Adrenal gland (tissue), 12 donors: ENCODE data around the gene SH2B2. TPM values are rescaled to one million over a fixed set of nuclear protein-coding genes. Genes with fewer than 3 reads are reported as not detected.

ENCODE experiments used
- DNase-seq, 7 donors: peaks; one replicate each; pipeline ENCODE4 v3.0.0-alpha.2; 2019 to 2020
- H3K27ac ChIP-seq, 5 donors: fragments of 200-600 bp; sonication (generic) in 4 of 5; 1 replicate in 3 of 5; 2 replicates in 2 of 5; pipeline versions ENCODE4 v1.5.1 to v1.8.0; 2016 to 2020; ENCODE audit warnings: mild to moderate bottlenecking in 1 of 5
- H3K27me3 ChIP-seq: fragments of 200-600 bp; 2 replicates; pipeline ENCODE4 v1.8.0; 2021
- H3K36me3 ChIP-seq, 2 donors: fragments of 200-600 bp; replicated peaks in 1 of 2; 1 replicate in 1 of 2; 2 replicates in 1 of 2; pipeline versions ENCODE4 v1.5.1 to v1.8.0; 2018 to 2022
- H3K4me1 ChIP-seq, 2 donors: fragments of 200-600 bp; replicated peaks in 1 of 2; 1 replicate in 1 of 2; 2 replicates in 1 of 2; pipeline versions ENCODE4 v1.5.1 to v1.8.0; 2018 to 2021
- H3K4me3 ChIP-seq, 4 donors: fragments of 200-600 bp; sonication (generic) in 3 of 4; one replicate each; pipeline ENCODE4 v1.5.1; 2016 to 2018
- H3K9me3 ChIP-seq, 3 donors: fragments of 200-600 bp; sonication (generic) in 1 of 3; replicated peaks in 1 of 3; 1 replicate in 2 of 3; 2 replicates in 1 of 3; pipeline versions ENCODE4 v1.5.1 to v1.8.0; 2016 to 2021
- POLR2A ChIP-seq, 2 donors: fragments of 450-650 bp; IDR thresholded peaks; one replicate each; pipeline ENCODE4 v1.6.1; 2017; ENCODE audit warnings: antibody characterized with exemption in 2 of 2, mild to moderate bottlenecking in 2 of 2, moderate library complexity in 1 of 2
- WGBS, 4 donors: extraction: QIAGEN DNeasy Blood & Tissue Kit in 2 of 4; methylation state at CpG; one replicate each; pipeline versions ENCODE4 v1.1.5 to v1.1.7; 2013 to 2017; 5-methylcytosine and 5-hydroxymethylcytosine counted together
- intact Hi-C, 2 donors: fragments of 100-400 bp; cut with DNase I; formaldehyde crosslinking; loops; one replicate each; pipeline versions ENCODE4 v1.14.1 to v1.15.0; 2022 to 2023
- polyA plus RNA-seq, 3 donors: library from polyadenylated mRNA; stranded (reverse); fragments of 200-250 nt in 2 of 3; fragments of 350-450 nt in 1 of 3; fragmentation: Illumina TruSeq in 1 of 3; extraction: RNeasy Lipid Tissue Mini Kit (QIAGEN cat#74804) in 1 of 3; gene quantifications; one replicate each; pipeline ENCODE4 v1.2.3, GENCODE V29; 2013 to 2014
- total RNA-seq, 9 donors: library from RNA; depleted of rRNA in 4 of 9; stranded (reverse); fragments of >200 nt in 4 of 9; fragments of 120-200 nt in 1 of 9; fragmentation: NEBNext Ultra II Directional in 1 of 9; extraction: Animal tissue kit (Norgen Biotek cat#: 25700) in 1 of 9; gene quantifications; one replicate each; pipeline versions ENCODE4 v1.1.0 to v1.2.4, GENCODE V29; 2013 to 2023
- TF ChIP-seq, protein P1 (sequence below), 6 experiments: fragments of 450-650 bp in 4 of 6; fragments of 200-600 bp in 2 of 6; sonication (generic) in 1 of 6; IDR thresholded peaks; 1 replicate in 5 of 6; 2 replicates in 1 of 6; pipeline versions ENCODE4 v1.5.1 to v1.8.0; 2016 to 2021; ENCODE audit warnings: antibody characterized with exemption in 6 of 6, mild to moderate bottlenecking in 2 of 6, moderate library complexity in 1 of 6
- donor health status: healthy with polysubstance abuse.
- donor health status: Bipolar disorder and iron deficiency.
- donor health status: DM: yes; HTN: yes; CAD: no.
- donor health status: DM: no; HTN: no; CAD: no.
- donor health status: DM: no; HTN: no; CAD: no.
- donor health status: DM: yes; HTN: yes; CAD: no.

The SH2B2 gene
- total and polyA plus RNA-seq, 12 donors, result 0.55 to 22.8 (median 5.0) TPM

GRCh38 chr7:102255501-102255900 is 31.2 kb upstream of the SH2B2 start:
- 93 to 98% (median 94%) methylated on average over 7 of the region's 7 CpGs for WGBS, 4 donors
- Histone ChIP-seq H3K4me1 (no peaks in the 10 kb centered on the region), H3K4me3 (no peak overlapping the region), H3K27me3 (no peaks in the 10 kb centered on the region), H3K9me3 (no peaks in the 10 kb centered on the region), H3K27ac (no peak overlapping the region), H3K36me3 (no peaks in the 10 kb centered on the region)
- intact Hi-C loops, result no loop called here
- TF ChIP-seq, protein P1, sequence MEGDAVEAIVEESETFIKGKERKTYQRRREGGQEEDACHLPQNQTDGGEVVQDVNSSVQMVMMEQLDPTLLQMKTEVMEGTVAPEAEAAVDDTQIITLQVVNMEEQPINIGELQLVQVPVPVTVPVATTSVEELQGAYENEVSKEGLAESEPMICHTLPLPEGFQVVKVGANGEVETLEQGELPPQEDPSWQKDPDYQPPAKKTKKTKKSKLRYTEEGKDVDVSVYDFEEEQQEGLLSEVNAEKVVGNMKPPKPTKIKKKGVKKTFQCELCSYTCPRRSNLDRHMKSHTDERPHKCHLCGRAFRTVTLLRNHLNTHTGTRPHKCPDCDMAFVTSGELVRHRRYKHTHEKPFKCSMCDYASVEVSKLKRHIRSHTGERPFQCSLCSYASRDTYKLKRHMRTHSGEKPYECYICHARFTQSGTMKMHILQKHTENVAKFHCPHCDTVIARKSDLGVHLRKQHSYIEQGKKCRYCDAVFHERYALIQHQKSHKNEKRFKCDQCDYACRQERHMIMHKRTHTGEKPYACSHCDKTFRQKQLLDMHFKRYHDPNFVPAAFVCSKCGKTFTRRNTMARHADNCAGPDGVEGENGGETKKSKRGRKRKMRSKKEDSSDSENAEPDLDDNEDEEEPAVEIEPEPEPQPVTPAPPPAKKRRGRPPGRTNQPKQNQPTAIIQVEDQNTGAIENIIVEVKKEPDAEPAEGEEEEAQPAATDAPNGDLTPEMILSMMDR (IDR thresholded peaks at IDR 0.05), result no peak
- no peak for TF ChIP-seq POLR2A (IDR thresholded peaks at IDR 0.05)
- no peak for DNase-seq

- intact Hi-C loops, result no loop called here
- TF ChIP-seq, protein P1 (IDR thresholded peaks at IDR 0.05), result no peak
- no peak for TF ChIP-seq POLR2A (IDR thresholded peaks at IDR 0.05)
- Histone ChIP-seq H3K27me3 (no peaks in the 10 kb centered on the region), H3K27ac (no peak overlapping the region), H3K4me3 (no peak overlapping the region), H3K9me3 (no peaks in the 10 kb centered on the region), H3K36me3 (no peaks in the 10 kb centered on the region), H3K4me1 (no peaks in the 10 kb centered on the region)
- 90 to 93% (median 90%) methylated on average over 13 to 15 of the region's 15 CpGs for WGBS, 4 donors
- DNase-seq, result no peak
Measured at GRCh38 chr7:102255916-102256315, 30.8 kb upstream of the SH2B2 start.

- 89 to 94% (median 92%) methylated on average over 23 to 25 of the region's 25 CpGs for WGBS, 4 donors
- TF ChIP-seq, protein P1 (IDR thresholded peaks at IDR 0.05), result no peak
- no peak for TF ChIP-seq POLR2A (IDR thresholded peaks at IDR 0.05)
Measured at GRCh38 chr7:102258073-102258748, 28.5 kb upstream of the SH2B2 start.

GRCh38 chr7:102258749-102259107 is 27.9 kb upstream of the SH2B2 start:
- no peaks in the 10 kb centered on the region for H3K9me3 ChIP-seq
- no peaks in the 10 kb centered on the region for H3K27me3 ChIP-seq
- WGBS, 4 donors, result 82 to 90% (median 84%) methylated on average over 8 to 12 of the region's 12 CpGs
- no peaks in the 10 kb centered on the region for H3K4me1 ChIP-seq
- intact Hi-C loops, result no loop called here
- H3K36me3 ChIP-seq, result no peaks in the 10 kb centered on the region
- DNase-seq, result no peak
- TF ChIP-seq, protein P1 (IDR thresholded peaks at IDR 0.05), result no peak
- TF ChIP-seq POLR2A (IDR thresholded peaks at IDR 0.05), result no peak
- no peak overlapping the region for H3K4me3 ChIP-seq
- no peak overlapping the region for H3K27ac ChIP-seq

More at GRCh38 chr7:102258073-102258748, 28.5 kb upstream of the SH2B2 start:
- Histone ChIP-seq H3K36me3 (no peaks in the 10 kb centered on the region), H3K4me3 (no peak overlapping the region), H3K4me1 (no peaks in the 10 kb centered on the region), H3K27ac (no peak overlapping the region), H3K27me3 (no peaks in the 10 kb centered on the region), H3K9me3 (no peaks in the 10 kb centered on the region)
- DNase-seq, result no peak
- intact Hi-C loops, result no loop called here
